ENCODE results near the gene SLC39A10. TPM values are rescaled to one million over a fixed set of nuclear protein-coding genes. Genes with fewer than 3 reads are reported as not detected.

SLC39A10 gene
- total and polyA plus RNA-seq, 10 of the 15 experiments (the other 5 are each of a cell fraction or from before 2014, with no cell fraction given), result 2.0 to 23.6 (median 7.9) TPM

DNA sequence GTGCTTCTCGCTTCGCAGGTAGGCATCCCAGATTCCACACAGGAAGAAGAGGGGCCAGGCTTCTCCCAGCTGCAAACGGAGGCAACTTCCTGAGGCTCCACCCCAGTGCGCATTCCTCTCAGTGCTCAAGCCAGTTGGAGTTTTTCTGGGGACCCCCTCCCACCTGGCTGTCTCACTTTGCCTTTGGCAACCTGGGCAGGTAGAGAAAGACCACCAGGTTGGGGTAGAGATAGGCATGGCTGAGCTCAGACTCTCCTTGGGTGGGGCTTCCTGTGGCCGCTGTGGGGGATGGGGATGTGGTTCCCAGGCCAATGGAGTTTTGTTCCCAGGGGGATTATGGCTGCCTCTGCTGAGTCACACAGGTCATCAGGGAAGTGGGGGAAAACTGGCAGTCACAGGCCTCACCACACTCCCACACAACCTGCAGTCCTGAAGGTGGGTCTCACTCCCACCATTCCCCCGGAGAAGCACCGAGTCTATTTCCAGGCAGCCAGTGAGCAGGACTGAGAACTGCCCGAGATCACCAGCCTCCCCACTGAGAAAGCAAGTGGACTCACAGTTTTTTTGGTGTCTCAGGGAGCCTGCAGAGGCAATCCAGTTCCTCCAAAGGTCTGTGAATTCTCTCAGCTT is 38.1 kb downstream of the SLC39A10 start:
- Histone ChIP-seq H3K9ac (ENCODE audit: control insufficient read depth, insufficient read depth, low read length) (no peak overlapping the region), H2AFZ (ENCODE audit: control insufficient read depth, low read depth, low read length) (no peak overlapping the region), H3K4me3 (no peak overlapping the region), H3K4me2 (ENCODE audit: control insufficient read depth, insufficient read depth) (no peak overlapping the region), H3K36me3 (ENCODE audit: control insufficient read depth in 2 of 2, insufficient read depth in 2 of 2, low read length in 1 of 2) (no peaks in the 10 kb centered on the region), H3K4me1 (ENCODE audit: control insufficient read depth, insufficient read depth, low read length) (no peaks in the 10 kb centered on the region; the same call in 1 of the 2 replicates), H3K9me3 (replicated peaks; ENCODE audit: control insufficient read depth, insufficient read depth, low read length) (peaks cover 4% of the 10 kb centered on the region; the same call in 2 of the 3 replicates), H3K27me3 (replicated peaks in 1 of 2; ENCODE audit: control insufficient read depth in 2 of 2, insufficient read depth in 2 of 2, low read length in 1 of 2) (no peaks in the 10 kb centered on the region), H3K79me2 (ENCODE audit: control insufficient read depth, insufficient read depth, low read length) (no peaks in the 10 kb centered on the region), H3K27ac (ENCODE audit: control insufficient read depth, insufficient read depth) (no peak overlapping the region), H4K20me1 (ENCODE audit: control insufficient read depth, insufficient read depth) (no peaks in the 10 kb centered on the region)
- 89% methylated on average over 8 of the region's 8 CpGs for WGBS (ENCODE audit: insufficient coverage, insufficient replicate concordance, low lambda C conversion rate, missing lambda C conversion rate)
- in situ Hi-C loops (cut with MboI), result no loop called here
- DNase-seq (ENCODE audit: low read depth, low spot score) (no peak), FAIRE-seq (no peak), ATAC-seq (no peak)
- ChIA-PET POLR2A (interaction anchor here (0.6 kb wide), 1 partner anchor 379 kb away, joined by 4 read pairs; no protein-coding TSS in a partner anchor), RAD21 (ENCODE audit: unreplicated experiment) (no interaction called here), SMC1A (ENCODE audit: uncharacterized antibody, unreplicated experiment) (interaction anchor here (0.8 to 1.6 kb wide), 4 partner anchors 7 to 12 kb away, joined by 3 to 4 read pairs (median 3); no protein-coding TSS in a partner anchor), CTCF (no interaction called here)
- TF ChIP-seq SUZ12 (IDR thresholded peaks at IDR 0.05; ENCODE audit: unreplicated experiment) (no peak), POLR2AphosphoS2 (IDR thresholded peaks at IDR 0.05; ENCODE audit: low read depth, low read length) (no peak), CBX3 (IDR thresholded peaks at IDR 0.05; ENCODE audit: borderline replicate concordance, low read depth) (no peak), EED (IDR thresholded peaks at IDR 0.05; ENCODE audit: low read depth) (no peak), RELA (IDR thresholded peaks at IDR 0.05; ENCODE audit: borderline replicate concordance, partially characterized antibody) (no peak), LARP7 (IDR thresholded peaks at IDR 0.05) (no peak), HDAC2 (IDR thresholded peaks at IDR 0.05) (no peak), YY1 (IDR thresholded peaks at IDR 0.05; ENCODE audit: low read depth, low read length) (no peak), NFYA (IDR thresholded peaks at IDR 0.05; ENCODE audit: borderline replicate concordance, low read depth, low read length) (no peak), BACH1 (IDR thresholded peaks at IDR 0.05; ENCODE audit: borderline replicate concordance) (no peak)
- TF ChIP-seq, protein P1, sequence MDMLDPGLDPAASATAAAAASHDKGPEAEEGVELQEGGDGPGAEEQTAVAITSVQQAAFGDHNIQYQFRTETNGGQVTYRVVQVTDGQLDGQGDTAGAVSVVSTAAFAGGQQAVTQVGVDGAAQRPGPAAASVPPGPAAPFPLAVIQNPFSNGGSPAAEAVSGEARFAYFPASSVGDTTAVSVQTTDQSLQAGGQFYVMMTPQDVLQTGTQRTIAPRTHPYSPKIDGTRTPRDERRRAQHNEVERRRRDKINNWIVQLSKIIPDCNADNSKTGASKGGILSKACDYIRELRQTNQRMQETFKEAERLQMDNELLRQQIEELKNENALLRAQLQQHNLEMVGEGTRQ (IDR thresholded peaks at IDR 0.05; ENCODE audit: borderline replicate concordance, low read depth, low read length), result no peak
- TF ChIP-seq, protein P2, sequence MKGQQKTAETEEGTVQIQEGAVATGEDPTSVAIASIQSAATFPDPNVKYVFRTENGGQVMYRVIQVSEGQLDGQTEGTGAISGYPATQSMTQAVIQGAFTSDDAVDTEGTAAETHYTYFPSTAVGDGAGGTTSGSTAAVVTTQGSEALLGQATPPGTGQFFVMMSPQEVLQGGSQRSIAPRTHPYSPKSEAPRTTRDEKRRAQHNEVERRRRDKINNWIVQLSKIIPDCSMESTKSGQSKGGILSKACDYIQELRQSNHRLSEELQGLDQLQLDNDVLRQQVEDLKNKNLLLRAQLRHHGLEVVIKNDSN (IDR thresholded peaks at IDR 0.05; ENCODE audit: borderline replicate concordance, extremely low read length, insufficient read depth, low read depth, low read length), result no peak
- intact Hi-C loops (cut with micrococcal nuclease; ENCODE audit: unreplicated experiment), result no loop called here
- BruUV-seq (replicated peaks), result no TSS peak

Data from GM12878 (cell line).